Smooth muscle cell (in vitro differentiated cells): ENCODE data around the gene ZNRD2. TPM values are rescaled to one million over a fixed set of nuclear protein-coding genes. Genes with fewer than 3 reads are reported as not detected.

Source experiments
- DNase-seq: peaks from one replicate; lab custom pipeline; 2025; ENCODE audit not compliant: unreplicated experiment; lab: John Stamatoyannopoulos, UW
- H2AFZ ChIP-seq: fragments of 200-600 bp; sonication (generic); 2 replicates; pipeline ENCODE4 v1.6.0; 2016; ENCODE audit warnings: antibody characterized with exemption, low read depth, mild to moderate bottlenecking
- H3F3A ChIP-seq: fragments of 200-600 bp; sonication (generic); 2 replicates; pipeline ENCODE4 v1.6.0; 2017; ENCODE audit warnings: antibody characterized with exemption, low read depth
- H3K27ac ChIP-seq: fragments of 200-600 bp; sonication (generic); 2 replicates; pipeline ENCODE4 v1.5.1; 2016; ENCODE audit warnings: low read depth, mild to moderate bottlenecking
- H3K27me3 ChIP-seq: fragments of 200-600 bp; sonication (generic); 2 replicates; pipeline ENCODE4 v1.6.1; 2016; ENCODE audit warnings: low read depth, mild to moderate bottlenecking
- H3K36me3 ChIP-seq: fragments of 200-600 bp; sonication (generic); 2 replicates; pipeline ENCODE4 v1.5.1; 2016; ENCODE audit warnings: low read depth
- H3K4me1 ChIP-seq: fragments of 200-600 bp; sonication (generic); 2 replicates; pipeline ENCODE4 v1.5.1; 2016; ENCODE audit warnings: low read depth
- H3K4me2 ChIP-seq: fragments of 200-600 bp; sonication (generic); 2 replicates; pipeline ENCODE4 v1.6.0; 2016; ENCODE audit warnings: mild to moderate bottlenecking
- H3K4me3 ChIP-seq: fragments of 200-600 bp; sonication (generic); 2 replicates; pipeline ENCODE4 v1.5.1; 2016; ENCODE audit warnings: mild to moderate bottlenecking
- H3K79me2 ChIP-seq: fragments of 200-600 bp; sonication (generic); 2 replicates; pipeline ENCODE4 v1.6.0; 2016; ENCODE audit warnings: low read depth, mild to moderate bottlenecking
- H3K9ac ChIP-seq: fragments of 200-600 bp; sonication (generic); 2 replicates; pipeline ENCODE4 v1.6.0; 2016; ENCODE audit warnings: low read depth
- H3K9me3 ChIP-seq: fragments of 200-600 bp; sonication (generic); replicated peaks from 2 replicates; pipeline ENCODE4 v1.5.1; 2016; ENCODE audit warnings: low read depth
- H4K20me1 ChIP-seq: fragments of 200-600 bp; sonication (generic); 2 replicates; pipeline ENCODE4 v1.6.0; 2016; ENCODE audit warnings: low read depth
- CTCF ChIP-seq: fragments of 200-600 bp; sonication (generic); IDR thresholded peaks from 2 replicates; pipeline ENCODE4 v1.5.1; 2017; ENCODE audit warnings: borderline replicate concordance, mild to moderate bottlenecking, antibody characterized with exemption; ENCODE audit not compliant: insufficient read depth, poor library complexity, severe bottlenecking
- WGBS: methylation state at CpG from one replicate; pipeline ENCODE4 v1.1.7; 2016; ENCODE audit warnings: low lambda C conversion rate; 5-methylcytosine and 5-hydroxymethylcytosine counted together
- polyA plus RNA-seq: library from polyadenylated mRNA; unstranded; fragments of >200 nt; fragmentation: Nextera tagmentation; extraction: Ambion mirVana; gene quantifications from 2 replicates; pipeline ENCODE4 v1.2.1, GENCODE V29; 2016
- total RNA-seq: library from RNA; depleted of rRNA; stranded (reverse); fragments of >200 nt; gene quantifications from 2 replicates; pipeline ENCODE4 v1.2.3, GENCODE V29; 2014

ZNRD2 gene
- total and polyA plus RNA-seq, 2 experiments from 2014 or later: 55.5 to 105 TPM

- H3K9me3 ChIP-seq: no peaks in the 10 kb centered on the region
- H3K27me3 ChIP-seq: no peaks in the 10 kb centered on the region
- peaks cover 16% of the 10 kb centered on the region for H3K4me1 ChIP-seq
- H3K27ac ChIP-seq: no peak overlapping the region
- H3K36me3 ChIP-seq: no peaks in the 10 kb centered on the region
- peaks cover 5% of the 10 kb centered on the region for H3K79me2 ChIP-seq
- TF ChIP-seq CTCF: no peak
- DNase-seq: no peak
- no peak overlapping the region for H2AFZ ChIP-seq
- WGBS: 34% methylated on average over 6 of the region's 6 CpGs
- peaks cover 10% of the 10 kb centered on the region for H4K20me1 ChIP-seq
- H3K4me3 ChIP-seq: no peak overlapping the region
- H3K9ac ChIP-seq: no peak overlapping the region
- H3F3A ChIP-seq: peaks cover 30% of the 10 kb centered on the region
- peak overlapping the region; percentile 54 for H3K4me2 ChIP-seq
These were observed 14.5 kb upstream of the ZNRD2 start for GRCh38 chr11:65555693-65556231.

- Histone ChIP-seq H3K9ac (no peak overlapping the region), H2AFZ (no peak overlapping the region), H3K27me3 (no peaks in the 10 kb centered on the region), H3K27ac (peak overlapping the region; percentile 47), H3K4me3 (peak overlapping the region; percentile 63), H3K4me1 (peaks cover 20% of the 10 kb centered on the region), H3F3A (peaks cover 38% of the 10 kb centered on the region), H4K20me1 (peaks cover 10% of the 10 kb centered on the region), H3K9me3 (no peaks in the 10 kb centered on the region), H3K79me2 (peaks cover 5% of the 10 kb centered on the region), H3K4me2 (peak overlapping the region; percentile 96), H3K36me3 (no peaks in the 10 kb centered on the region)
- DNase-seq: no peak
- no peak for TF ChIP-seq CTCF
- 84% methylated on average over 12 of the region's 12 CpGs for WGBS
These were observed 13.6 kb upstream of the ZNRD2 start for GRCh38 chr11:65556470-65557279.

GRCh38 chr11:65557280-65558001 is 12.8 kb upstream of the ZNRD2 start:
- 13% methylated on average over 16 of the region's 47 CpGs for WGBS
- H2AFZ ChIP-seq: no peak overlapping the region
- no peaks in the 10 kb centered on the region for H3K27me3 ChIP-seq
- no peaks in the 10 kb centered on the region for H3K36me3 ChIP-seq
- no peak for DNase-seq
- peak overlapping the region; percentile 75 for H3K27ac ChIP-seq
- peaks cover 20% of the 10 kb centered on the region for H3K4me1 ChIP-seq
- no peak overlapping the region for H3K9ac ChIP-seq
- no peak for TF ChIP-seq CTCF
- peak overlapping the region; percentile 63 for H3K4me3 ChIP-seq
- no peaks in the 10 kb centered on the region for H3K9me3 ChIP-seq
- peaks cover 10% of the 10 kb centered on the region for H4K20me1 ChIP-seq
- peaks cover 5% of the 10 kb centered on the region for H3K79me2 ChIP-seq
- peaks cover 43% of the 10 kb centered on the region for H3F3A ChIP-seq
- H3K4me2 ChIP-seq: peak overlapping the region; percentile 96
